ENCODE data around the gene PKD2L2.
"Not testable (repeated sequence)": the region's sequence is repeated elsewhere in the genome, so short reads cannot be mapped to it uniquely, and the experiment has no call there.

Gene PKD2L2

GRCh38 chr5:137862251-137862650, 27.0 kb upstream of the PKD2L2 start:
- no peaks in the 10 kb centered on the region for H3K36me3 ChIP-seq (ENCODE audit: insufficient read depth, low read length)
- H3K4me1 ChIP-seq (ENCODE audit: insufficient read depth, low read length), result no peaks in the 10 kb centered on the region; the same call in 1 of the 2 replicates
- no peak overlapping the region for H3K4me3 ChIP-seq (ENCODE audit: low read depth in 1 of 2, low read length in 2 of 2)
- DNase-seq (no peak), ATAC-seq (ENCODE audit: insufficient read depth, low read depth) (no peak)
- H4K20me1 ChIP-seq (ENCODE audit: insufficient read depth, low read length), result no peaks in the 10 kb centered on the region
- no peaks in the 10 kb centered on the region for H3K79me2 ChIP-seq (ENCODE audit: insufficient read depth, low read length)
- peaks cover 5% of the 10 kb centered on the region for H3K27me3 ChIP-seq (ENCODE audit: insufficient read depth, low read length, poor library complexity)
- H3K4me2 ChIP-seq (ENCODE audit: insufficient read depth, low read length), result no peak overlapping the region
- H3K27ac ChIP-seq (ENCODE audit: low read length), result no peak overlapping the region
- no peak overlapping the region for H2AFZ ChIP-seq (ENCODE audit: low read depth, low read length)
- no peak overlapping the region for H3K9ac ChIP-seq (ENCODE audit: low read depth, low read length)
- TF ChIP-seq EZH2 (IDR thresholded peaks at IDR 0.05; ENCODE audit: borderline replicate concordance, low read depth, low read length, severe bottlenecking) (no peak), CTCF (IDR thresholded peaks at IDR 0.05; ENCODE audit: borderline replicate concordance, extremely low read depth, low read length, poor library complexity, severe bottlenecking) (no peak)
- H3K9me3 ChIP-seq (ENCODE audit: insufficient read depth, low read length, severe bottlenecking), result no peaks in the 10 kb centered on the region

- not testable (repeated sequence) for H3K27ac ChIP-seq (ENCODE audit: low read length); ATAC-seq (ENCODE audit: insufficient read depth, low read depth); H3K79me2 ChIP-seq (ENCODE audit: insufficient read depth, low read length); H3K4me1 ChIP-seq (ENCODE audit: insufficient read depth, low read length); H3K9ac ChIP-seq (ENCODE audit: low read depth, low read length); DNase-seq; H3K36me3 ChIP-seq (ENCODE audit: insufficient read depth, low read length); H4K20me1 ChIP-seq (ENCODE audit: insufficient read depth, low read length); H3K4me2 ChIP-seq (ENCODE audit: insufficient read depth, low read length); H2AFZ ChIP-seq (ENCODE audit: low read depth, low read length); H3K27me3 ChIP-seq (ENCODE audit: insufficient read depth, low read length, poor library complexity); H3K9me3 ChIP-seq (ENCODE audit: insufficient read depth, low read length, severe bottlenecking); H3K4me3 ChIP-seq (ENCODE audit: low read depth in 1 of 2, low read length in 2 of 2)
Measured at GRCh38 chr5:137863653-137864052, 25.6 kb upstream of the PKD2L2 start.

GRCh38 chr5:137866541-137867388, 22.5 kb upstream of the PKD2L2 start:
- Histone ChIP-seq H3K27ac (ENCODE audit: low read length) (no peak overlapping the region), H2AFZ (ENCODE audit: low read depth, low read length) (no peak overlapping the region), H3K9ac (ENCODE audit: low read depth, low read length) (no peak overlapping the region), H3K4me2 (ENCODE audit: insufficient read depth, low read length) (no peak overlapping the region), H4K20me1 (ENCODE audit: insufficient read depth, low read length) (no peaks in the 10 kb centered on the region), H3K79me2 (ENCODE audit: insufficient read depth, low read length) (no peaks in the 10 kb centered on the region), H3K27me3 (ENCODE audit: insufficient read depth, low read length, poor library complexity) (peaks cover 3% of the 10 kb centered on the region), H3K36me3 (ENCODE audit: insufficient read depth, low read length) (no peaks in the 10 kb centered on the region), H3K4me1 (ENCODE audit: insufficient read depth, low read length) (no peaks in the 10 kb centered on the region), H3K4me3 (ENCODE audit: low read depth in 1 of 2, low read length in 2 of 2) (no peak overlapping the region), H3K9me3 (ENCODE audit: insufficient read depth, low read length, severe bottlenecking) (no peaks in the 10 kb centered on the region)
- DNase-seq, result no peak
- no peak for ATAC-seq (ENCODE audit: insufficient read depth, low read depth)
- no peak for TF ChIP-seq EZH2 (IDR thresholded peaks at IDR 0.05; ENCODE audit: borderline replicate concordance, low read depth, low read length, severe bottlenecking)
- no peak for TF ChIP-seq CTCF (IDR thresholded peaks at IDR 0.05; ENCODE audit: borderline replicate concordance, extremely low read depth, low read length, poor library complexity, severe bottlenecking)

GRCh38 chr5:137867664-137868063, 21.6 kb upstream of the PKD2L2 start, which contains the start of gene MYOT:
TSS of gene MYOT (plus strand) at chr5:137867860. CDS start at chr5:137870652, 2,792 bp downstream.
- H3K9ac ChIP-seq (ENCODE audit: low read depth, low read length), result no peak within 1 kb of the TSS
- H3K4me1 ChIP-seq (ENCODE audit: insufficient read depth, low read length), result no peaks in the 10 kb centered on the region
- no peak within 1 kb of the TSS for H3K27ac ChIP-seq (ENCODE audit: low read length)
- H3K4me2 ChIP-seq (ENCODE audit: insufficient read depth, low read length), result no peak within 1 kb of the TSS
- no peaks in the 10 kb centered on the region for H3K36me3 ChIP-seq (ENCODE audit: insufficient read depth, low read length)
- H2AFZ ChIP-seq (ENCODE audit: low read depth, low read length), result no peak within 1 kb of the TSS
- no peaks in the 10 kb centered on the region for H3K9me3 ChIP-seq (ENCODE audit: insufficient read depth, low read length, severe bottlenecking)
- peaks cover 3% of the 10 kb centered on the region for H3K27me3 ChIP-seq (ENCODE audit: insufficient read depth, low read length, poor library complexity)
- no peaks in the 10 kb centered on the region for H4K20me1 ChIP-seq (ENCODE audit: insufficient read depth, low read length)
- ATAC-seq (ENCODE audit: insufficient read depth, low read depth), result no peak
- no peaks in the 10 kb centered on the region for H3K79me2 ChIP-seq (ENCODE audit: insufficient read depth, low read length)
- no peak within 1 kb of the TSS for H3K4me3 ChIP-seq (ENCODE audit: low read depth in 1 of 2, low read length in 2 of 2)
- DNase-seq, result no peak
- TF ChIP-seq EZH2 (IDR thresholded peaks at IDR 0.05; ENCODE audit: borderline replicate concordance, low read depth, low read length, severe bottlenecking) (no peak), CTCF (IDR thresholded peaks at IDR 0.05; ENCODE audit: borderline replicate concordance, extremely low read depth, low read length, poor library complexity, severe bottlenecking) (no peak)
